HG03521 (cell line): ENCODE measurements around the gene URI1.
"Not testable (repeated sequence)": the region's sequence is repeated elsewhere in the genome, so short reads cannot be mapped to it uniquely, and the experiment has no call there.

Experiments
- ATAC-seq: cut with Tn5 transposase; IDR thresholded peaks from one replicate; pipeline ENCODE4 v1.9.1; 2021; ENCODE audit warnings: mild to moderate bottlenecking, moderate library complexity; ENCODE audit not compliant: unreplicated experiment

Gene URI1

GRCh38 chr19:30023330-30023729 lies 81.3 kb downstream of the URI1 start:
- ATAC-seq, result no peak

GRCh38 chr19:30024091-30024490 lies 82.1 kb downstream of the URI1 start:
- ATAC-seq, result no peak

GRCh38 chr19:30026933-30027332 lies 84.9 kb downstream of the URI1 start:
- ATAC-seq, result no peak

- no peak for ATAC-seq
Observed at GRCh38 chr19:30028118-30028991, 86.3 kb downstream of the URI1 start.

- no peak for ATAC-seq
Observed at GRCh38 chr19:30028992-30029343, 86.9 kb downstream of the URI1 start.

GRCh38 chr19:30029721-30030510 lies 87.9 kb downstream of the URI1 start:
- ATAC-seq, result peak; percentile 43

- no peak for ATAC-seq
Observed at GRCh38 chr19:30034321-30034720, 92.3 kb downstream of the URI1 start.

GRCh38 chr19:30036154-30037129 lies 94.4 kb downstream of the URI1 start:
- ATAC-seq, result no peak

- no peak for ATAC-seq
Observed at GRCh38 chr19:30037835-30038234, 95.8 kb downstream of the URI1 start.

GRCh38 chr19:30041931-30042330 lies 99.9 kb downstream of the URI1 start:
- ATAC-seq, result not testable (repeated sequence)

- ATAC-seq, result not testable (repeated sequence)
Observed at GRCh38 chr19:30043008-30043407, 101.0 kb downstream of the URI1 start.

GRCh38 chr19:30044273-30045248 lies 102.5 kb downstream of the URI1 start:
- ATAC-seq, result no peak

- peak; percentile 58 for ATAC-seq
Observed at GRCh38 chr19:30046522-30046921, 104.5 kb downstream of the URI1 start.

- no peak for ATAC-seq
Observed at GRCh38 chr19:30047432-30047831, 105.4 kb downstream of the URI1 start.

GRCh38 chr19:30049226-30049625 lies 107.2 kb downstream of the URI1 start:
- no peak for ATAC-seq

- no peak for ATAC-seq
Observed at GRCh38 chr19:30049846-30050667, 108.0 kb downstream of the URI1 start.

GRCh38 chr19:30052122-30053075 lies 110.4 kb downstream of the URI1 start:
- no peak for ATAC-seq

- ATAC-seq, result no peak
Observed at GRCh38 chr19:30053558-30053957, 111.5 kb downstream of the URI1 start.
